Endothelial cell of hepatic sinusoid (primary cell): ENCODE data around the gene S100A5.
"Not testable (repeated sequence)": the region's sequence is repeated elsewhere in the genome, so short reads cannot be mapped to it uniquely, and the experiment has no call there.

Source experiments
- in situ Hi-C: cut with HindIII; loops from 2 replicates; pipeline ENCODE4 v1.10.0; 2017; ENCODE audit warnings: low sequenced_read_pairs

The S100A5 gene

DNA sequence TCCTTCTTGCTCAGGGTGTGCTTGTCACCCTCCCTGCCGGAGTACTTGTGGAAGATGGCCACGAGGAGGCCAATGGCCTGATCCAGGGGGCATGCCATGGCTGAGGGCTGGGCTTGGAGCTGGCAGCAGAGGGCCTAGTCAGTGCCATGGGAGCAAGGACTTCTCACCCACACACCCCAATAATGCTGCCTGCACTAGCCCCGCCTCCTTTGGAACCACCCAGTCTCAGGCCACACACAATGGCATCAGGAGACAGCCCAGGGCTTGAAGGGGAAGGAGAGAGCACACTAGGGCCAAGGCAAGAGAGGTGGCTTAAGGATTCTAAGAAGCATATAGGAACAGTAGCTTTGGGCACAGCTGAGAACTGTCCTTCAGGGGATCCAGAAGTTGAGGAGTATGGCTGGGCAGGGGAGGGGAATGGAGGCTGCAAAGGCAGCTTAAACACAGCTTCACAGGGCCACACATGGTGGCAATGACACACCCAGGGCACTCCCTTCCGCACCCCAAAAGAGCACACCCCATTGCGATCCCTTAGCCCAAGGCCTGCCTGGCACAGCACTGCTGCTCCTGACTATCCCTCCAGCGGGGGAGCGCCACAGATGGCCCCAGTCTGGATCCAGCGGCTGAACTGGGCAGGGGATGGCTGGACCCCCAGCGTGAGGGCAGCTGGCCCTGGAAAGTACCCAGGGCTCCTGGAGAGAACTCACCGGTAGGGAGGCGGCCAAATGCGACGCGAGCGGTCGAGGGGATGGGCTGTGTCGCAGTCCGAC lies 5.3 kb downstream of the S100A5 start, which contains the start of gene S100A6:
TSS of gene S100A6 (minus strand) at position 750 of the 770 bp plus-strand sequence. CDS start at position 98, 652 bp downstream.
- in situ Hi-C loops: no loop called here

GRCh38 chr1:153534925-153535241 lies 5.9 kb downstream of the S100A5 start:
- in situ Hi-C loops: no loop called here

- in situ Hi-C loops: no loop called here
Measured at GRCh38 chr1:153534226-153534924, 6.4 kb downstream of the S100A5 start.

DNA sequence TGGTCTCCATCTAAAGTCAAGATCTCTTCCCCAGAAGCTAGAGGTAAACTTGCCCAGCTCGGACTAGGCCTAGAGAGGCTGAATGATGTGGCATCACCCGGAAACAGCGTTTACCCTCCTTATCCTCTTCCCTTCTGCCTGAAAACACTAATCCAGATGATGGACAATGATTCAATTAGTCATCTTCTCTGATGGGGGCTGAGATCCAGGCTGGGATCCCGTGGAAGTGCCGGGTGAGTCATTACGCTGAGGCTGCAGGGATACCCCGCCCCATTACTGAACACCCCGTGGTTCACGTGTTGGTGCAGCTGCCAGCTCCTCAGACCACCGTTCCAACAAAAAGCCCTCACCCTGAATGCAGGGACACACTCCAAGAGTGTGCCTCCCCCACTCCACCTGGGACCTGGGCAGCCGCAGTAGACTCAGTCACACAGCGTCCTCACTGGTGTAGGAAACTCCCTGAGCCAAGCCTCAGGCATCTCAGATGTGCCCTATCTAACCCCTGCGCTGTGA lies 7.0 kb downstream of the S100A5 start:
- in situ Hi-C loops: no loop called here

DNA sequence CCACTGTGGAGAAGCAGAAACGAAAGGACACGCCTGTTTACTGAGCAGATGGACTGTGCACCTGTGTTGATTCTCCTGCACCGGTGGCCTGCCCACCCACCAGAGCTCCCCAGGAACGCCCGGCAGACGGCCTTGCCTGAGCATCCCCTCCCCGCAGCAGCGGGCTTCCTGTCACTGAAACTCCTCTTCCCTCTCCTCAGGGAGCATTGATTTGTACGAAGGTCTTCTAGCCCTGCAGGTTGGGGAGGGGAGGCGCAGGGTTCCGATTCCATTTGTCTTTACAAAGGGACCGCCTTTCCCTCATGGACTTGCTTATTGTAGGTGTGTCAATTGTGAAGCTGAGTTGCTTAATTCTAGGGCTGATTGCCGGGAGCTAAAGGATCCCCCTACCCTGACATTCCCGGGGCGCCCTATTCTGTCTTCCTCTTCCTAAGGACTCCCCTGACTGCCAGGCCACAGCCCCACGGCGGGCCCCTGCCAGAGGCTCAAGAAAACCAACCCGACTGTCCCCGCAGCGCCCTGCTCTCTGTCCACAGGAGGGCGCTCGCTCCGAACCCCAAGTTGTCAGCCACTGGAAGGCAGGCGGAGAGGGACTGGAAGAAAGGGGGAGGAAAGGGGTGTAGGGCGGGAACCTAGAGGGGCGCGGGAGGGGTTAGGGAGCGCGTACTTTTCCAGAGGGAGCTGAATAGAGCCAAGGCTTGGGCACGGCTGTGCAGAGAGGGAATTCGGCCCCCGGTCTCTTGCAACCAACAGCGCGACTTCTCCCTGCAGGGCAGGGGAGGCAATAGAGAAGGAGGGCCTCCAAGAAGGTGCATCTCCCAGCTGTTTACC lies 7.8 kb downstream of the S100A5 start:
- in situ Hi-C loops: no loop called here

GRCh38 chr1:153532181-153532580 lies 8.6 kb downstream of the S100A5 start:
- in situ Hi-C loops: no loop called here

- in situ Hi-C loops: no loop called here
Measured at GRCh38 chr1:153531638-153532037, 9.1 kb downstream of the S100A5 start.

DNA sequence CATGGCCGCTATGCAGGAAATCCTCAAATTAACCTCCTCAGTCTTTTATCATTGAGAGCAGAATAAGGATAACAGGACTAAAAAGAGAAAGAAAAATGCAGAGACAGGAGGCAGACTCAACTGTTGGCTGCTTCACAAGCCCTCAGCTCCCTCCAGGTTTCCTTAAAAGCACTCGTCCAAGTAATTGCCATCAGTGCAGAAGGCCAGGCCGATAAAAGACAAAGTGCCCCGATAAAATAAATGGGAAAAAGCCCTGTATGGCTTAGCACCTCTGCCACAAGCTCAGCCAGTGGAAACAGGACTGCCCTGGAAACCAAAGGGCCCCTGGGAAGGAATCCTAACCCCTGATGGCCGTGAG lies 13.1 kb downstream of the S100A5 start:
- in situ Hi-C loops: no loop called here

- in situ Hi-C loops: no loop called here
Measured at GRCh38 chr1:153527023-153527682, 13.6 kb downstream of the S100A5 start.

GRCh38 chr1:153526132-153526543 lies 14.6 kb downstream of the S100A5 start:
- in situ Hi-C loops: no loop called here

GRCh38 chr1:153525088-153525728 lies 15.5 kb downstream of the S100A5 start:
- in situ Hi-C loops: no loop called here

GRCh38 chr1:153522353-153523048 lies 18.2 kb downstream of the S100A5 start:
- in situ Hi-C loops: not testable (repeated sequence)

DNA sequence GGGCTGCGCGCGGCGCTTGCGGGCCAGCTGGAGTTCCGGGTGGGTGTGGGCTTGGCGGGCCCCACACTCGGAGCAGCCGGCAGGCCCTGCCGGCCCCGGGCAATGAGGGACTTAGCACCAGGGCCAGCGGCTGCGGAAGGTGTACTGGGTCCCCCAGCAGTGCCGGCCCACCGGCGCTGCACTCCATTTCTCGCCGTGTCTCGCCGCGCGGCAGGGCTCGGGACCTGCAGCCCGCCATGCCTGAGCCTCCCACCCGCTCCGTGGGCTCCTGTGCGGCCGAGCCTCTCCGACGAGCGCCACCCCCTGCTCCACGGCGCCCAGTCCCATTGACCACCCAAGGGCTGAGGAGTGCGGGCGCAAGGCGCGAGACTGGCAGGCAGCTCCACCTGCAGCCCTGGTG lies 18.9 kb downstream of the S100A5 start:
- in situ Hi-C loops: not testable (repeated sequence)

GRCh38 chr1:153520818-153521476 lies 19.8 kb downstream of the S100A5 start:
- in situ Hi-C loops: no loop called here

GRCh38 chr1:153520137-153520691 lies 20.5 kb downstream of the S100A5 start:
- in situ Hi-C loops: not testable (repeated sequence)

DNA sequence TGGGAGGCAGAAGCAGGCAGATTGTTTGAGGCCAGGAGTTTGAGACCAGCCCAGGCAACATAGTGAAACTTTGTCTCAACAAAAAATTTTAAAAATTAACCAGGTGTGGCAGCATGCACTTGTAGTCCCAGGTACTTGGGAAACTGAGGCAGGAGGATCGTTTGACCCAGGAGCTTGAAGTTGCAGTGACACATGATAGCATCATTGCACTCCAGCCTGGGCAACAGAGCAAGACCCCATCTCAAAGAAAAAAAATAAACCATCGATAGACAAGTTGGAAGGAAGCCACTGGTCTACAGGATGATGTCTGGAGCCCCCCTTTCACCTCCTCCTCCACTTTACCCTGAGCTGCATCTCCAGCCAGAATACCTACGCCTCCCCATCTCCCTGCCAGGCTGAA lies 21.5 kb downstream of the S100A5 start:
- in situ Hi-C loops: no loop called here

DNA sequence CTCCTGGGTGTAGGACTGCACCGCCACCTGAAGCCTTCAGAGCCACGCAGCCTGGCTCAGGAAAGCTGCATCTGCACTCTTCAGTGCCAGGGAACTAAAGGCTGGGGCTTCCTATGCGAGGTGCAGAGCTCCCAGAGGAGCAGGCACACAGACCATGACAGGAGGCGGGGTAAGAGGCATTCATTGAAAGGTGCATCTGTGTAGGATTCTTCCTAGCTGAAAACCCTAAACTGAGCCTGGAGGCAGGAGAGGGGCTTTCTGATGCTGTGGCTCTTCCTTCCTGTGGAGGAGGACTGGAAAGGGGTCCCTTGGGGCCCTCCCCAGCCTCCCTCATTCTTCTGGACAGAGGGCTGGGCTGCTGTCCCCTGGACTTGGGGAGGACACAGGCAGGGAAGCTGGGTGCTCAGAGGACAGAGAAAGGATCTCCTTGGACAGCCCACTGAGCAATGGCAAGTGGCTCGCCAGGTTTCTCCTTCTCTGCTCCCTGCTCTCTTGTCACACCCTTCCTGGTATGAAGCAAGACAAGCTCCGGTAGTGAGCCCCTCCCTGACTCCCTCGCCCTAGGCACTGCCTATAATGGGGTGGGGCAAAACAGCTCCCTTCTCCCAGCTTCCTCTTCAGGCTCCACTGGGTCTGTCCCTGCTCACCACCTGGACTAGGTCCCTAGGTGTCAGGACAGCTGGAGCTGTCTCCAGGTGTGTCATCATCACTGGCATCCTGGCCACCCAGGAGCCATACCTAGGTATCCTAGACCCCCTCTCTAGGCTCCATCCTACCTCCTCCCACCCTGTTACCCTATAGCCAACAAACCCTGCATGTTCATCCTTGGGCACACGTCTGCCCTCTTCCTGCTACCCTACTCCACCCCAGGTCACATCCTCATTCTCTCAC lies 25.0 kb downstream of the S100A5 start:
- in situ Hi-C loops: no loop called here

DNA sequence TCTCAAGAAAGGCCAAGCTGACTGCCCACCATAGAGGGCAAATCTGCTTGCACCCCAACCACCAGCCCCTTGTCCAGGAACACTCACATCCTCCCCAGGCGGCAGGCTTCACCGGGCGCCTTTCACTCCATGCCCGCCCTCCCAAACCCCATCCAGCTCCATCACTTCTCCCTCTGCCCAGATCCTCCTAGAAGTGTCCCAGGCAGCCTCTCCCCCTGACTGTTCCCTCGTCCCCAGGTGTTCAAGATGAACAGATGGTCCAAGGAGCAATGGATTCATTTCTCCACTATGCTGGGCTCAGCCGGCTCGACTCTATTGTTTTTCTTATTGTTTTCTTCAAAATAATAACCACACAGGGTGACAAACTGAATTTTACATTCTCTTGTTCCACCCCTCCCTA lies 27.1 kb downstream of the S100A5 start:
- in situ Hi-C loops: no loop called here
